HG02943 (cell line): Measurements from ENCODE around the gene UPF2.

Source experiments
- ATAC-seq: cut with Tn5 transposase; IDR thresholded peaks from one replicate; pipeline ENCODE4 v1.9.1; 2021; ENCODE audit warnings: mild to moderate bottlenecking, low read depth, moderate library complexity; ENCODE audit not compliant: unreplicated experiment

UPF2 gene

DNA sequence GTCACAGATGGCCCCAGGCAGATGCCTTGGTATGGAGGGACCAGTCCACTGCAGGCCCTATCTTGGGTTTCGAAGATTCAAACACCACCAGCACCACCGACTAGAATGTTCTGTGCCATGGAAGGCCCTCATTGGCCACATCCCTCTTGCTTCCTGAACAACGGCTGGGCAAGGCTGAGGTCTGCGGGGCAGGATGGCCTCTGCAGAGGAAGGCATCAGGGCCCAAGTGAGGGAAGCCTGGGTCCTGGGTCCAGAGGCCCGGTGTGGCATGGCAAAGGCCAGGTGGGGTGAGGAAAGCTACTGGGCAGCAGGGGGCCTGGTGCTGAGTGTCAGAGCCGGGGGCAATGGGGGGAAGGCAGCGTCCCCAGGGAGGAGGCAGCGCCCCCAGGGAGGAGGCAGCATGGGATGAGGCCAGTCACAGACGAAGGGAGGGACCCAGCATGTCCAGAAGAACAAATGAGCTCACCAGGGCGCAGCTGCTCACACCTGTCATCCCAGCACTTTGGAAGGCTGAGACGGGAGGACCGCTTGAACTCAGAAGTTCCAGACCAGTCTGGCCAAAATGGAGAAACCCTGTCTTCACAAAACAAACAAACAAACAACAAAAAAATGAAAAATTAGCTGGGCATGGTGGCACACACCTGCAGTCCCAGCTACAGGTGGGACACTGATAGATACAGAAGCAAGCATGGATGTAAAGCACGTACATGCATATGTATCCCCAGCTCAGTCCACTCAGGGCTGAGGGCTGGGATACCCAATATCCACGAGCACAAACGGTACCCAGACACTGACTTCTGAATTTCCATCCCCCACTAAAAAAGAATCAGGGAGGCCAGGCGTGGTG, 155.0 kb downstream of the UPF2 start:
- ATAC-seq, result no peak

DNA sequence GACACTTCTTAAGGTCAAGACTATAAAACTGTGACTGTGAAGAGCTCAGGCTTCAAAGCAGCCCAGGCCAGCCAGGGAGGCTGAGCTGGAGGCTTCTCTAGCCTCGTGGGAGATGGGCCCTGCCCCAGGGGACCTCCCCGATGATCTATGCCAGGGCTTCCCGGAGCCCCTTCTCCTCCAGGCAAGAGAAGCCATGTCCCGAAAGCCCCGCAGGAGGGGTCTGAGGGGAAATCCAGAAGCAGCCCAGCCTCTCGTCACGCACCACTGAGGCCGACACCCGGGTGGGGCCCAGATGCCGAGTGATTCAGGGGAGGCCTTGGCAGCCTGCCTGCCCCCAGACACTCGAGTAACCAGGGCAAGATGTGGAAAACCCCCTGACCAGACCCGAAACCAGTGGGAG, 155.8 kb downstream of the UPF2 start:
- no peak for ATAC-seq

DNA sequence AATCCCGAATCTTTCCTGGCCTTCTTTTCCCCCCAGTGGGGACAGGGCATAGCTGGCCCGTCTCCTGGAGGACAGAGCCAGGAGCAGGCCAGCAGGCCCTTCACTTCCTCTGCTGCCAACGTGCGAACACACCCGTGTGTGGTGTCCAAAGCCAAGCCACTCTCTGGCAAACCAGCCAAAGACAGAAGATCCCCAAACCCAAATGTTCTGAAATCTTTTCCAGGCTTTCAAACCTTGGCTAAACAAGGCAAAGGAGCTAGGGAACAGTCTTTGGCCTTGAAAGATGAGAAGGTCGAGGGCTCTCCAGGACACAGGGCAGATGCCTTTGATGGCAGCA, 156.5 kb downstream of the UPF2 start:
- no peak for ATAC-seq

DNA sequence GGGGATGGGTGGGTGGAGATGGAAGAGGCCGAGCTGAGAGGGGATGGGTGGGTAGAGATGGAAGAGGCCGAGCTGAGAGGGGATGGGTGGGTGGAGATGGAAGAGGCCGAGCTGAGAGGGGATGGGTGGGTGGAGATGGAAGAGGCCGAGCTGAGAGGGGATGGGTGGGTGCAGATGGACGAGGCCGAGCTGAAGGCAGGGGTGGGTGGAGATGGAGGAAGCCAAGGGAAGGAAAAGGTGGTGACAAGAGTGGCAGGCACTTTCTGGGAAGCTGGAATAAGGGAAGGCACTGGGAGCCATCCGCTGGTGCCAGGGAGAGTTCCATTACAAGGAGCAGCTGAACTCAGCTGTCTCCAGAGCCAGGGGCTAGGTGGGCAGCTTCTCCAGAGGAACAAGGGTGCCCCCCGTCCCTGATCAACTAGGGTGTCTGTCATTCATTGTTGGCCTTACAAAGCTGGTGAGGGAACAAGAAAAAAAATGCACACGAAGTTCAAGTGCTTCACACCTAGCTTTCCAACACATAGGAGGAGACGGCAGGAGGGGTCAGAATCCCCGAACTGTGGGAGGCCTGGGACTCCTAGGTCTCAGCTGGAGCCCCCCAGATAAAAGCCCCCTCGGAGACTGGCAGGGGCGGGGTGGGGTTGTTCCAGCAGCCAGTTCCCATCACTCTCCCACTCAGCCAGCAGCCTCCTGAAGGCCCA, 157.0 kb downstream of the UPF2 start:
- no peak for ATAC-seq

DNA sequence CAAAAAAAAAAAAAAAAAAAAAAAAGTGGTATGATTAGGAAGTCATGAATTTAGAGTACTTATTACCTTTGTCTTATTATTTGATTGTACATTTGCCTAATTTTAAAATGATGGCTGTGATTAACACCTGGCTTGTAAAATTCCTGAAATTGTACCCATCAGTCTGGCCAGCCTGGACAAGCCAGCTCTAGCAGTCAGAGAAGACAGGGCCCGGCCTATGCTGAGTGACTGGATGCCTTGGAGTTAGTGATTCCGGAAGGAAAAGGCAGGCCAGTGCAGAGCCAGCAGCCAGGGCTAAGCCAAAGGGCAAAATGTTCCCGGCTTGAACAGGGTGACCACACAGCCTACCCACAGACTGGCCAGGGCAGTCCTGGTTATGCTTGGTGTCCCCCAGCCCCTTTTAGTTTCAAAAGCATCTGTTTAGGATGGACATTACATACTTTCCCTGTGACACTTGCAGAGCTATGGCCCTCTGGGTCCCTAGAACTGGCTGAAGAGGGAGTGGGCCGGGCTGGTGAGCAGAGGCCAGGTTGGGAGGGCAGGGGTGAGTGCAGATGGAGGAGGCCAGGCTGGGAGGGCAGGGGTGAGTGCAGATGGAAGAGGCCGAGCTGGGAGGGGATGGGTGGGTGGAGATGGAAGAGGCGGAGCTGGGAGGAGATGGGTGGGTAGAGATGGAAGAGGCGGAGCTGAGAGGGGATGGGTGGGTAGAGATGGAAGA, 157.7 kb downstream of the UPF2 start:
- ATAC-seq, result no peak

DNA sequence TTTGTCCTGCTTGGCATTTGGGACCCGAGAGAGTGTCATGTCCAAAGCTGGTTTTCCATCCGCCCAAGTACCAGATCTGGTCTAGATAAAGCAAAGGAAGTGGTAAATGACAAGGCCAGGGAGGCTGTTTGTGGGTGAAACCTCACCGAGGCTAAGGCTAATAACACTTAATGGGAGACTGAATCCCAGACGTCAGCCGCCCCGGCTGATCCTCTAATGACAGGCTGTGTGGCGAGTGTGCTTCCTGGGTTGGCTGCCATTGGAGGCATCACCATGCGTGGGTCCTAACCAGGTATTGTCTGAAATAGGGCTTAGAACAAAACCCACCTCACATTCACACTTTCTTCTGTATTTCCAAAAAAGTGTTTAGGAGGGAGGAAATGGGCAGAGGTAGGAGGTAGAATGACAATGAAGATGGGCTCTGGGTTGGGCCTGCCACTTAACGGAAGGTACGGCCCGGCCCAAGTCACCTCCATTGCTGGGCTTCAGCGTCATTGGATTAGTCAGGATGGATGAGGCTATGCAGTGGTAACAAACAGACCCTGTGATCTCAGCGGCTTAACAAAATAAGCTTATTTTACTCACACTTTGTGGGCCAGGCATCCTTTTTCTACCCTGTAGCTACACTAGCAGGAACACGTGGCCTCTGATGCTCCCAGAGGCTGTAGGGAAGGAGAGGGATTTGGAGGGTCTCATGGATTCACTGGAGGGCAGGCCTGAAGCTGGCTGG, 159.8 kb downstream of the UPF2 start:
- no peak for ATAC-seq

DNA sequence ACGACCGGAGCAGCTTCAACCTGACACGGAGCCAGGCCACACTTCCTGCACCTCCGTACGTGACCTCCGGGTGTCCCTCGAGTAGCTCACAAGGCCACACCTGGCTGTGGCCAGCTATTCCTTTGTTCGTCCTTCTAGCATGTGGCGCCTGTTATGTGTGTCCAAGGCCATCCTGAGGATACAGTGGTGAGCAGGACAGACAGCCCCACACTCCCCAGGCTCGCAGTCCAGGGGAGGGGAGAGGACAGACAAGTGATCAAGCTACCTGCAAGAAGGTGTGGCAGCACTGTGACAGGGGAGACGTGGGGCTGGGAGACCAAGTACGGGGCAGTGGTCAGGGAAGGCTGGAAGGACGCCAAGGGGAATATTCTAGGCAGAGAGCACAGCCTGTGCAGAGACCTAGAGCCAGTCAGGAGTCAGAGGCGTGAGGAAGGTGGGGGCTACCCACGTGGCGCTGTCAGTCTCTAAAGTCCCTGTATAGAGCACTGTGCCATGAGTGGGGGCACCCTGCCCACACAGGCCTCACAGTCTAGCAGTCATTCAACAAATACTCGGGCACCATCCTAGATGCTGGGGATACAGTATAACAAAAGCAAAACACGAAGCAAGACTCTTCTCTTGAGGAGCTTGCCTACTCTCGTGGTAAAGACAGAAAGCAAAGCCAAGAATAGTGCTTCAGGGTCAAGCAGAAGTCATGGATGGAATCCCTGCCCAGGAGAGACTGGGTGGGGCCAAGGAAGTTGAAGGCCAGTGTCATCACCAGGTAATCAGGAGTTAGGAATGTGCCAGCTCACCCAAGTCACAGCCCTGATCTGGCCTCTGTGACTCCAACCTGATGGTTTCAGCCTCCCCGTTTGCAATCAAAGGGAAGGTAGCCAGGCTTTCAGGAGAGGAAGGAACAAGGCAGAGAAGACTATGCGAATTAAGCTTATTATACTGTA, 160.9 kb downstream of the UPF2 start:
- ATAC-seq, result no peak

DNA sequence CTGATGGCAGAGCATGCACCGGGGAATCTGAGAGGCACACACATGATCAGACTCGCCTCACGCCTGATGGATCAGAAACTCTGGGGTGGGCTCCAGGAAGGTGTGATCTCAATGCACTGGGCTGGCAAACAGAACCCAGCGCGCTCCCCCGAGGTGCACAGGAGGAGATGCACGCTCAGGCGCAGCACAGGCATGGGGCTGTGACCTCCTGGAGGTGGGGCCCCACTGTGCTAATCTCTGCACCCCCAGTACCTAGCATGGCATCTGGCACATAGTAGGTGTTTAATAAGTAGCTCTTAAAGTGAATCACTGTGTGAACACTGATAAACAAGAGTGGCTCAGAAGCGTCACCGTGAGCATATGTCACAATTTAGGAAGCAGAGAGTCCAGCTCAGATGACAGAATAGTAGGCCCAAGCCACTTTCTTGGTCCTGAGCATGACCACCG, 161.6 kb downstream of the UPF2 start:
- ATAC-seq, result no peak

DNA sequence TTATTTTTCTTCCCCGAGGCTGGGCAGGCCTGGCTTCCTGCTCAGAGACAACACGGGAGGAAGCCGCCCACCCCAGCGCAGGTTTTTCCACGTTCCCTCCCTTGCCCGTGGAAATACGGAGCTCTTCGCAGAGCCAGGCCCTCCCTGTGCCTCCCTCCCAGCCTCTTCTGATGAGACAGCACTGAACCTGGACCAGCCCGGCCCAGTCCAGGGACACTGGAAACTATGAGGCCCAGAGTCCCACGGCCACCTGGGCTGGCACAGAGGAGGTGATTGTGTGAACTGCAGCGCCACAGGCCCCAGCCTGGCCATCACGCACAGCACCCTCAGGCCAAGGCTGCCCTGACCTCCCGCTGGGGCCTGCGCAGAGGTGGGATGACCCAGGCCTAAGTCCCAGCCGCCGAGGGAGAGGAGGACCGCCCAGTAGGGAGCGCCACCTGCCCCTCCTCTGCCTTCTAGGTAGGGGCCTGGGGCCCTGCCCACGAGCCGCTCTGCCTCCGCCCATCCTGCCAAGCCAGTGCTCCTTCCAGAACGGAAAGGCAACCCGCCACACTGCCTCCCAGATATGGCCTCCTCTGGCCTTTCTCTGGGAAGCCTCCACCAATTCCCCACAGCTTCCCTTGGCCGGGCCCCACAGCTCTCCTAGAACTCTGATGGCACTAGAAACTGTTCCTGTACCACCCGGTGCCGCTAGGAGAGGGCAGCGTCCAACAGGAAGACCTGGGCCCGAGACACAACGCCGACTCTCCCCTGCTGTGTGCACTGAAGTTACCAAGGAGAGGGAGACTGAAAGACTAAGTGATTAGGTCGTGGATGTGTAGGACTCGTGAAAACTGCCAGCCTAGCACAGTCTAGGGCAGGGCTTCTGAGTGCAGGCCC, 162.2 kb downstream of the UPF2 start:
- ATAC-seq, result no peak

DNA sequence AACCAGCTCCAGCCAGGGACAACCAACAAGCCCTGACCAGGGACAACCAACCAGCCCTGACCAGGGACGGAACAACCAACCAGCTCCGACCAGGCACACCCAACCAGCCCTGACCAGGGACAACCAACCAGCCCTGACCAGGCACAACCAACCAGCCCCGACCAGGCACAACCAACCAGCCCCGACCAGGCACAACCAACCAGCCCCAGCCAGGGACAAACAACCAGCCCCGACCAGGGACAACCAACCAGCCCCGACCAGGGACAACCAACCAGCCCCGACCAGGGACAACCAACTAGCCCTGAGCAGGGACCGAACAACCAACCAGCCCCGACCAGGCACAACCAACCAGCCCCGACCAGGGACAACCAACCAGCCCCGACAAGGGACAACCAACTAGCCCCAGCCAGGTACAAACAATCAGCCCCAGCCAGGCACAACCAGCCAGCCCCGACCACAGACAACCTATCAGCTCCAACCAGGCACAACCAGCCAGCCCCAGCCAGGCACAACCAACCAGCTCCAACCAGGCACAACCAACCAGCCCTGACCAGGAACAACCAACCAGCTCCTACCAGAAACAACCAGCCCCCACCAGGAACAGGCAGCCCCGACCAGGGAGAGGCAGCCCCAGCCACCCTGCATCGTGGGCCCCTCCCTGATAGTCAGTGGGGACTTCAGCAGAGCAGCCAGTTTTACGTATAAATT, 163.1 kb downstream of the UPF2 start:
- ATAC-seq, result no peak

DNA sequence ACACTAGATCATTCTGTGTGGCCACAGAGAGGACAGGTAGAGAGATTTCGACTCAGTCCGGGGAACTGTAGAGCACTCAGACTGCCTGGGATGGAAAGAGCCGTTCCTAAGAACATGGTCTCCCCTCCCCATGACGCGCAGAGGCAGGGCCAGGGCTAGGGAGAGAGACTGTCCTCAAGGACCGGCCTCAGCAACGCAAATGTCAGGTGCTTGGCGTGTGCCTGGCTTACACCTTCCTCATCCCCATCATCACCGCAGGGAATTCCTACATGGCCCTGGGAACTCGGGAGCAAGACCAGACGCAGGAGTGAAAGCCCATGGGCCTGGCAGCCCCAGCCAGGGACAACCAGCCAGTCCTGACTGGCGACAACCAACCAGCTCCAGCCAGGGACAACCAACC, 163.8 kb downstream of the UPF2 start:
- no peak for ATAC-seq

DNA sequence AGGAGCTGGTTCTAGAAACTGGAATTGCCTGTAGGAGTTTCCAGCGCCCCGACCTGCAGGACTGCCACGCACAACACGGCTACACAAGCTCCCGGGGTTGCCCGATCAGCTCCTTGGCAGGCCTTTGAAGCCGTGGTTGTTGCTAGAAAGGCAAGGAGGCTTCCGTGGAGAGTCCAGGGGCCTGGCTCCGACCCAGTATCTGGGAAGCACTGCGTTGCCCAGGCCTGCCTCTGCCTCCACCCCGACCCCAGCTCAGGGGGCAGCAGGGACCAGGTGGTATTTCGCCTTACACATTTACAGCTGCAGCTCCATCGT, 165.1 kb downstream of the UPF2 start:
- no peak for ATAC-seq

DNA sequence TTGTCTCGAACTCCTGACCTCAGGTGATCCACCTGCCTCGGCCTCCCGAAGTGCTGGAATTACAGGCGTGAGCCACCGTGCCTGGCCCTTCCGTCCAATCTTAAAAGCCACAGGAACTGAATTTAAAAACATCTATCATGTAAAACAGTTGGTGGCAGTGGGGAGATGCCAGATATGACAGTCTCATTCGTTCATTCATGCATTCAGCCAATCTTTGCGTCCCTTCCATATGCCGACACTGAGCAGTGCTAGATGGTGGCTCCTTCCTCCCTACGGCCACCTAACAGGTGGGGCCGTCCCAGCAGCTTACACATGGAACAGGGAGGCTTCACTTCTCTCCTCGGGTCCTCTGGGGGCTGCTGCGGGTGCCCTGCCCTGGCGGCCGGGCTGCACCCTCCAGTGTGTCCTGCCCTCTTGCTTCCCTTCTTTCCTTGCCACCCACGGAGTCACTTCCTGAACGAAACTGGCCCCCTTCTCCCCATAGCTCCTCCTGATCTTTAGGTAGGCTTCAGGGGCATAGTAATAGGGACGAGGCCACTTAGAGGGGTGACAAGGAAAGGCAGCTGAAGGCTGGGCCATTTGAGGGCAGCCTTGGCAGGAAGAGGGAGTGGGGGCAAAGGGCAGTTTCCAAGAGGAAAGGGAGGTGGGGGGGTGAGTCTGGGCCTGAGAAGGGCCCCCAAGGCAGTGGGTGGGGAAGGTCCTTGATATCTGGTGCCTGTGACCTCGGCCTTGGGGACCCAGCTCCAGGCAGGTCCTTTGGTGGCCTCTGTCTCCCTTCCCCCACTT, 165.6 kb downstream of the UPF2 start:
- ATAC-seq, result no peak

DNA sequence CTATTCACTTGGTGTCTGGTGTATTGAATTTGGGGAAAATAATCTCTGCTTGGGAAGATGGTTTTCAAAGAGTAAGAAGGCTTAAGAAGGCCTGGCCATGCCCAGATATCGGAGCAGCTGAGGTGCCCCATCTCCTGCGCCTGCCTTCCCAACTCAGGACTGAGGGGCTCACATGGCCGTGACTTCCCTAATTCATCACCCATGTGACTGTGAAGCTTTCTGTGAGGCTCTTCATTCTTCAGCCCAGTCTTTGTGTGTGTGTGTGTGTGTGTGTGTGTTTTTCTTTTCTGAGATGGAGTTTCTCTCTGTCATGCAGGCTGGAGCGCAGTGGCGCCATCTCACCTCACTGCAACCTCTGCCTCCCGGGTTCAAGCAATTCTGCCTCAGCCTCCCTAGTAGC, 166.3 kb downstream of the UPF2 start:
- no peak for ATAC-seq

DNA sequence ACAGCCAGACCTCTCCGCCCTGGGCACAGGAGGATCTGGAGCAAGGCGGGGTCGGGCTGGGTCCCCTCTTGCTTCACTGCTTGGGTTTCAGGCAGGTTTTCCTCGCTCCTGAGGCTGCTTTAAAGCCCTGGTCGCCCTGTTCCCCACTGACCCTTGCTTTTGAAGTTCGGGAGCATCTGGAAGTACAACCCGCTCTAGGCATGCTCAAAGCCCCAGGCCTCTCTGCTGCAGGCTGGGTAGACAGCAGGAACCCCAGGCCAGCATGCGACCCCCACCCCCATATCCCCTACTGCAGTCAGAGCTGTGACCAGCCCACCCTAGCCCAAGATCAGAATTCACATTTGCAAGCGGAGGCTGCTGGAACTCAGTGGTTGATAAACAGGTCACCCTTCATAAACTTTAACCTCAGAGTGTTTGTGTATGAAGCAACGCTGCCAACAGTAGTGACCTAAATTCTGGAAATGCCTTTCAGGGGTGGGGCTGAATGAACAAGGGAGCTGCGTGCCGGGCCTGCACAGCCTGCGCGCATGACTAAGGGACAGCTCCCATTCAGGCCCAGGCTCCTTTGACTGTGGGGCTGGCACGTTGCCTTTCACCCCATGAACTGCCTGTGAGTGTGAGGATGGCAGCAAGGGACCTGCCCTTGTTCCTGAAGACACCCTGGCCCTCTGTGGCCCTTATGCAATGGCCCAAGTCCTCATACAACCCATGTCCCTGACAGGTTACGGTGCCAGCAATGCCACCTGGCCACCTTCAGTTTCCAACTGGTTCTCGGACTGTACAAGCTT, 166.9 kb downstream of the UPF2 start:
- ATAC-seq, result no peak

DNA sequence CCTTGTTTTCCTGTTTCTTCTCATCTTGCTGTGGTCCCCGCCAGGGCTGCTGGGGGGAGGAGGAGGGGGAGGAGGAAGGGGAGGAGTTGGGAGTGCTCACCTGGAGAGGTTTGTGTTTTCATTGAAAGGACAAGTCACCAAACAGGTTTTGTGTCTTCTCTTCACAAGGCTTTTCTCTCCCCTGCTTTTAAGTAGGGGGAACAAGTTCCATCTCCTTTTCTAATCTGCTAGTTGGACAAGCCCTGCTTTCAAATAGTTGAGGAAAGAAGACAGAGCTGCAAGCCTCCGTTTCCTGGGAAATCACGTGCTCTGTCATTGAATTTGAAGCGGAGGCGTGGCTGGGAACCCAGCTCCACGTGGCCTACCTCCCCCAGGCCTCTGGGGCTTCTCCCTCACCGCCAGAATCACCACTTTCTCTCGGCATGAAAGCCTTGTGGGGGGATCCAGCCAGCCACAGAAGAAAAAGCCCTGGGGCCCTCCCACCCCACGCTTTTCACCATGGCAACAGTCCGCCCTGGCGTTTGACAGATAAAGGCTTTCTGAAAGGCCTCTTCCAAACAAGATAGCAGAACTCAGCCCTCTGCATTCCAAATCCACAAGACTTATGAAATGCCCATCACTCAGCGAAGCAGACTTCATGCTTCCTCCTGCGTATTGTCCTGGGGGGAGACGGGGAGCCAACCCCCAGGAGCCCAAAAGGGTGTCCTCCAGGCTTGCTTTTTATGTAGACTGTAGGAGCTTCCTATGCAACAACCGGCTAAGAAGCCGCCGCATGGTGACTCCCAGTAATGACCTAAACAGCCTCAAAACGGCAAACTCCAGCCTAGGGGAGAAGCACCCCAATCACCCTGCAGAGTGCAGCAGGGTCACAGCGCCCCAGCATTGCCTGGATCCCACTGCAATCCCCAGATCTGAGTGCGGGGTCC, 167.8 kb downstream of the UPF2 start:
- no peak for ATAC-seq
